Frontal cortex (tissue), 4 donors: ENCODE measurements around the gene SH3BP5L. TPM values are rescaled to one million over a fixed set of nuclear protein-coding genes. Genes with fewer than 3 reads are reported as not detected.

Source experiments
- DNase-seq, 2 donors: peaks; one replicate each; pipeline ENCODE4 v3.0.0; 2012; ENCODE audit warnings: low spot score in 2 of 2
- FAIRE-seq: peaks from 2 replicates; lab custom pipeline; 2012; peaks lifted over from hg19 to GRCh38; lab: Jason Lieb, UNC
- total RNA-seq: library from RNA; depleted of rRNA; stranded (reverse); fragments of >200 nt; gene quantifications from one replicate; pipeline ENCODE4 v1.2.3, GENCODE V29; 2014
- donor health status: control.
- donor health status: control.
- donor health status: control.

SH3BP5L gene
- total RNA-seq, 1 donor from 2014 or later, result 31.4 TPM

- DNase-seq (no peak), FAIRE-seq (no peak)
These were observed 27.0 kb upstream of the SH3BP5L start for GRCh38 chr1:248852481-248853405.

- DNase-seq (no peak), FAIRE-seq (no peak)
These were observed 25.7 kb upstream of the SH3BP5L start for GRCh38 chr1:248851390-248851789.

GRCh38 chr1:248850536-248851251, 25.0 kb upstream of the SH3BP5L start:
- DNase-seq (no peak), FAIRE-seq (no peak)

- DNase-seq, result no peak
- FAIRE-seq, result no peak
These were observed 24.4 kb upstream of the SH3BP5L start for GRCh38 chr1:248850124-248850523.

- no peak for FAIRE-seq
These were observed 23.9 kb upstream of the SH3BP5L start for GRCh38 chr1:248849637-248850036.

GRCh38 chr1:248849152-248849551, 23.4 kb upstream of the SH3BP5L start:
- FAIRE-seq (no peak), DNase-seq (no peak)

More at GRCh38 chr1:248849637-248850036, 23.9 kb upstream of the SH3BP5L start:
- DNase-seq, result no peak

GRCh38 chr1:248848602-248849001, 22.9 kb upstream of the SH3BP5L start:
- FAIRE-seq, result no peak
- no peak for DNase-seq

GRCh38 chr1:248847956-248848561, 22.3 kb upstream of the SH3BP5L start:
- no peak for FAIRE-seq
- DNase-seq, result no peak

- no peak for DNase-seq
- FAIRE-seq, result no peak
These were observed 21.7 kb upstream of the SH3BP5L start for GRCh38 chr1:248847181-248847955.

GRCh38 chr1:248844526-248844925, 18.8 kb upstream of the SH3BP5L start:
- no peak for DNase-seq
- FAIRE-seq, result no peak

- no peak for FAIRE-seq
- no peak for DNase-seq
These were observed 18.0 kb upstream of the SH3BP5L start for GRCh38 chr1:248843687-248844086.

- no peak for DNase-seq
- no peak for FAIRE-seq
These were observed 17.1 kb upstream of the SH3BP5L start for GRCh38 chr1:248842781-248843331.

- no peak for DNase-seq
- no peak for FAIRE-seq
These were observed 16.1 kb upstream of the SH3BP5L start for GRCh38 chr1:248841702-248842395.

GRCh38 chr1:248840946-248841345, 15.2 kb upstream of the SH3BP5L start:
- DNase-seq (no peak), FAIRE-seq (no peak)

- DNase-seq (no peak), FAIRE-seq (no peak)
These were observed 13.4 kb upstream of the SH3BP5L start for GRCh38 chr1:248839168-248839555.

GRCh38 chr1:248838357-248839167, 12.8 kb upstream of the SH3BP5L start:
- peak; percentile 79 to 80 for DNase-seq
- no peak for FAIRE-seq

GRCh38 chr1:248837781-248838356, 12.2 kb upstream of the SH3BP5L start, which contains the start of gene ZNF672:
Gene ZNF672, plus strand, starts transcription at chr1:248838224. Its CDS starts 9,051 bp downstream, at chr1:248847275.
- no peak for FAIRE-seq
- DNase-seq, result peak; percentile 97 to 98
